HG02588 (cell line): ENCODE results near the gene CYP27C1.
"Not testable (repeated sequence)": the region's sequence is repeated elsewhere in the genome, so short reads cannot be mapped to it uniquely, and the experiment has no call there.

Experiments used
- ATAC-seq: cut with Tn5 transposase; IDR thresholded peaks from one replicate; pipeline ENCODE4 v1.9.1; 2021; ENCODE audit warnings: mild to moderate bottlenecking, moderate library complexity; ENCODE audit not compliant: unreplicated experiment

The CYP27C1 gene

DNA sequence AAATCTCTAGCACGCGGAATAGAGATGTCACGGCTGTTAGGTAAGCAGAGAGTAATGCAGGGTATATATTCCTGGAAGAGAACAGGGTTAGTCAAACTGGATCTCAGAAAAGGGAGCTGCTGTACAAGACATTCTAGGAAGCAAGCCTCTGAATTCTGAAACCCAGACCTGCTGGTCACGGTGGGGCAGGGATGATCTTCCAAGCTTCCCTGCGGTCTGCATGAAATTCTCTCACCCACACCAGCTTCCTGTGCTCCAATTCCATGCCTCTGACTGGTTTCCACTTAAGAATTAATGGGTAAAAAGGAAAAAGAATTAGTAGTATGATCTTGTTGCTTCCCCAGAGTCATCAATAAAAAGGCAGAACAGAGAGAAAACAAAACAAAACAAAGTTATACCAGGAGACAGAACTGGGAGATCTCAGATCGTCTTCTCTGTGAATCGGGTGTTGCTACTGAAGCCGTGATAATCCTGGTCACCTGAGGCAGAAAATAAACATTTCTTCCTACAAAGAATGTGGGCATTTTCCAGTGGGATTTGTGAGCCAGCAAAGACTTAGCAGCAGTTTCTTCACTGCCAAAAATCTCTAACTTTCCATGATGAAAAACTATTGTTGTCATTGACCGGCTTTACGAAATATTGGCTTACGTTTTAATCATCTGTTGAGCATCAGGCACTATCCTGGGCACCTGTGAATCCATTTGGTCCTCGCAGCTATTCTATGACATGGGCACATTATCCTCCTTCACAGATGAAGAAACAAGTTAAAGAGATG lies 5.3 kb upstream of the CYP27C1 start:
- no peak for ATAC-seq

DNA sequence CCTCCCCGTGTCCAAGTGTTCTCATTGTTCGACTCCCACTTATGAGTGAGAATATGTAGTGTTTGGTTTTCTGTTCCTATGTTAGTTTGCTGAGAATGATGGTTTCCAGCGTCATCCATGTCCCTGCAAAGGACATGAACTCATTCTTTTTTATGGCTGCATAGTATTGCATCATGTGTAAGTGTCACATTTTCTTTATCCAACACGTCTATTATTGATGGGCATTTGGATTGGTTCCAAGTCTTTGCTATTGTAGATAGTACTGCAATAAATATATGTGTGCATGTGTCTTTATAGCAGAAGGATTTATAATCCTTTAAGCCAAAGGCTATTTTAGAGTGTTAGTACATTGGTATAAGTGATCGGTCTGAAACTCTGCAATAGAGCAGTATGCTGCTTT lies 4.0 kb upstream of the CYP27C1 start:
- ATAC-seq = not testable (repeated sequence)

DNA sequence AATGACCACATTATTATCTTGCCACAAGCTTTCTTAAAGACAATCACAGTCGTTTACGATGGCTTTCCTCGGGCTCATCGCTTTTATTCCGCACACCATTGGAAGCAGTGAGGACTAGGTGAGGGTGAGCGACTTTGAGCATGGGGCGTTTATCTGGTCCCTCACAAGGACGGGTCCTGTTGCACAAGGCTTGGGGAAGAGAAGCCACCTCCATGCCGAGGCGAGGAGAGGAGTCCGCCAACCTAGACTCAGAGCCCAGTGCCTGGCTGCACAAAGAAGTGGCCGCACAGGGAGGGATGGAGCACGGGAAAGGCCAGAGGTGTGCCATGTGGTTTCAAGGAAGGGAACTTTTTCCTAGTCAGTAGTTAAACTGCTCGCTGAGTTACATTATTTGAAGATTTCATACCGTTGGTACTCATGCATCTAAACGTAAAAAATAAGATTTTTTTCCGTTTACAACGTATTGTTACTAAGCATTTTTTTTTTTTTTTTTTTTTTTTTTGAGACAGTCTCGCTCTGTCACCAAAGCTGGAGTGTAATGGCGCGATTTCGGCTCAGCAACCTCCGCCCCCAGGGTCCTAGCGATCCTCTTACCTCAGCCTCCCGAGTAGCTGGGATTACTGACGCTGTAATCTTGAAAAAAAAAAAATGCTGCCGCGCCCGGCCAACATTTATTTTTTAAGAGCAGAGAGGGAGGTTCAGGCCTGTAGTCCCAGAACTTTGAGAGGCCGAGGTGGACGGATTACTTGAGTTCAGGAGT lies 849 bp upstream of the CYP27C1 start:
- no peak for ATAC-seq

DNA sequence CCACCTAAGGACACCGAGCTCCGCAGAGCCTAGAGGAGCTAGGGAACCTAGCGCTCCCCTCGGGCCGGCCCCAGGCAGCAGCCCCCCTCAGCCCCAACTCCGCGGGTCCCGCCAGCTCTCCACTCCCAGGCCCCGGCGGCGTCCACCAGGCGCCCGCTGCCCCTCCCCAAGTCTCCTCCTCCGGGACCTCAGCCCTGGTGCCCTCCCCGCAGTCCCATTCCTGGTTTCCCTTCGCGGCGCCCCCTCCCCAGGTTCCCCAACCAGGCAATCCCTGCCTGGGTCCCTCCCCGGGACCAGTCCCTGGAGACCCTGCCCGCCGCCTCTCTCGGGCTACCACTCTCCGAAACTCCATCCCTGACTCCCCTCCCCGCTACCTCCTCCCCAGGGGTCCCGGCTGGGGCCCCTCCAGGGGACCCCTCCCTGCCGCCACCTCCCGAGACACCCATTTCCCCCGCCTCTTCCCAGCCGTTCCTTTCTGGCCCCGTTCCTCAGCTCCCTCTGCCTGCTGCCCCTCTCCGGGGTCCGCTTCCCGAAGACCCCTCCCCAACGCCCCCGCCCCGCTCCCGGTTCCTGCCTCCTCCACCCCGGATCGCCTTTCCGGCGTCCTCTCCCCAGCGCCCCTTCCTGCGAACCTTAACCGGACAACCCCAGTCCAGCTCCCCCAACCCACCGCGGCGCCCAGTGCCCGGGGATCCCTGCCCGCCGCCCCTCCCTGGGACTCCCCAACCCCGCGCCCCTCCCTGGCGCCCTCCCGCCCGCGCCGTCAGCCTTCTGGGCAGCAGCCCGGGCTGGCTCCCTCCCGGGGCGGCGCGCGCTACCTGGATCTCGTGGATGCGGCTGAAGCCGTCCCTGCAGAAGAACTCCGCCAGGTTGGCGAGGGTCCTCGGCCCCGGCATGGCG lies 678 bp downstream of the CYP27C1 start:
- ATAC-seq = no peak

DNA sequence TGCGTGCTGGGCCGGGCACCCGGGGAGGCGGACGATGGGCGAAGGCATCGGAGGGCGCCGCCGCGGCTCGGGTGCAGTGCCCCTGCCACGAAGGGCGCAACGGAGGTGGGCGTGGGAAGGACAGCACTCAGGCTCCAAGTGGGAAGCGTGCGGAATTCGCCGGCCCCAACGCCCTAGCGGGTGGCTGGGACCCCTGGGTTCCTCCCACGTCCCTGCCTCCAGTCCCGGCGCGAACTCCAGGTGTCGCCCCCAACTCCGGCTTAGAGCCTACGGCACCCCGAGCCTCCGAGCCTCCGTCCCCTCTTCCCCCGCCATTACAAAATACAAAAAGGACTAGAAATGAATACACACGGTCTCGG lies 1.3 kb downstream of the CYP27C1 start:
- ATAC-seq = no peak

DNA sequence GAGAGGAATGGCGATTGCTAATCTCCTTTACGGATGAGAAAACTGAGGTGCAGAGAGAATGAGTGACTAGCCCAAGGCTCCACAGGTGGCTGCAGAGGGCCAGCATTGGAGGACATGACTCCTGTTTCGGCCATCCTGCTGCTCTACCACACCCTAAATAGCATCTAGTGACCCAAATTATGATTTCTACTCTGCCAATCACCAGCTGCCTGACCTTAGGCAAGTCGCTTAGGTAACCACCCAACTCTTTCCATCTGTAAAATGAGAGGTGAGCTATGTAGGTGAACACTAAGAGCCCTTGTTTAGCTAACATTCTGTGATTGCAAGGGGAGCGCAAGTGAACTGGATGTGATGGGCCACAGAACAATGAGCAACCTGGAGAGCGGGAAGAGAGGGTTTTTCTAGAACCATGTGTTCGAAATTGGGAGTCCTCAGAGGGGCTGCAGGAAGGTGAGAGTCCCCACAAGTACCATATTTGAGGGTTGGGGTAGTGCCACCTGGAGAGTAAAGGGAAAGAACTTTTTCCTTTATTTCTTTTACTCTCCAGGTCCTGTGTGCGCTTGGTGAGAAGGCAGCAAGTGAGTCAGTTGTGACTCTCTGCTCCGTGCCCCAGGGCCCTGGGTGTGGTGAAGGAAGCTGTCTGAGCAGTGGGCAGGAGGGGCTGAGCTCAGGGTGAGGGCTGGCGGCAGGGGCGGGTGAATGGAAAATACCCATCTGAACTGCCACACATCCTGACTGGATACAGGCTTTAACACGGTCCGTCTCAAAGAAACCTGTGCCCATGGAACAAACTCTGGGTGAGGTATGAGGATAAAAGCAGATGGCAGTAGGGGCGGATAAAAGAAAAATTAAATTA lies 2.4 kb downstream of the CYP27C1 start:
- no peak for ATAC-seq

DNA sequence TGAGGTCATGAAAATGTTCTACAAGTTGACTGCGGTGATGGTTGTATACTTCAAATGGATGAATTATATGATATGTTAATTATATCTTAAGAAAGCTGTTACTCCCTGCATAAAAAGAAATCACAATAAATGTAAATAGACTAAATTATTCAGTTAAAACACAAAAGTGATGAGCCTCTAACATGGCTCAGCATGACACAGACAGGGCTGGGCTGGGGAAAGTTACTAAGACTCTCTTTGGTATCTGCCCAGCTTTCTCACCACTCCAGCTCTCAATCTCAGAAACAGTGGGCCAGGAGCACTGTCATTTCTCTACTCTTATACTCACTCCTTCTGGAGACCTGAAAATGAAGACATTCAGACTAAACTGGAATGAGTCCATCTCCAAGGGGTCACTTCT lies 3.5 kb downstream of the CYP27C1 start:
- no peak for ATAC-seq

DNA sequence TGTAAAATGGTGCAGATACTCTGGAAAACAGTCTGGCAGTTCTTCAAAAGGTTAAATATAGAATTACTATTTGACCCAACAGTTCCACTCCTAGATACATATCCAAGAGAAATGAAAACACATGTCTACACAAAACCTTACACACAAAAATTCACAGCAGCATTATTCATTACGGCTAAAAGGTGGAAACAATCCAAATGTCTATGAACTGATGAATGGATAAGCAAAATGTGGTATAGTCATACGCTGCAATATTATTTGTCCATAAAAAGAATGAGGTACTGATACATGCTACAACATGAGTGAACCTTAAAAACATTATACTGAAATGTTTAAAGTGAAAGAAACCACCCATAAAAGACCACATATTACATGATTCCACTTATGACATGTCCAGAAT lies 4.0 kb downstream of the CYP27C1 start:
- ATAC-seq = no peak

DNA sequence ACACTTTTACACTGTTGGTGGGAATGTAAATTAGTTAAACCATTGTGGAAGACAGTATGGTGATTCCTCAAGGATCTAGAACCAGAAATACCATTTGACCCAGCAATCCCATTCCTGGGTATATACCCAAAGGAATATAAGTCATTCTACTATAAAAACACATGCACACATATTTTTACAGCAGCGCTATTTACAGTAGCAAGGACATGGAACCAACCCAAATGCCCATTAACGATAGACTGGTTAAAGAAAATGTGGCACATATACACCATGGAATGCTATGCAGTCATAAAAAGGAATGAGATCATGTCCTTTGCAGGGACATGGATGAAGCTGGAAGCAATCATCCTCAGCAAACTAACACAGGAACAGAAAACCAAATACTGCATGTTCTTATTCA lies 5.9 kb downstream of the CYP27C1 start:
- ATAC-seq = not testable (repeated sequence)

DNA sequence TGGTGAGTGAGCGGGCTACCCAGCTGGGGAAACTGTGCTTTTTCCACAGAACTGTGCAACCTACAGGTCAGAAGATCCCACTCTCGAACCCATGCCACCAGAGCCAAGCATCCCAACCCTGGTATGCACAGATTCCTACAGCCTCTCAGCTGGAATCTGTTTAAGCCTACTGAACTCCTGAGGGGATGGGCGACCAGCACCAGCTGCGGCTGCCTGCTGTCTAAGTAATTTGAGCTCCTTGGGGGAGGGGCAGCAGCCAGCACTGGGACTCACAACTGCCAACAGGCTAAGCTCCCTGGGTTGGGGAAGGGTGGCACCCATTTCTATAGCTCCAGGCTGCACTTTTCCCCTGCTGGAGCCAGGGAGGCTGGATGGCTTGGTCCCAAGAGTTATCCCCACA lies 11.8 kb downstream of the CYP27C1 start:
- no peak for ATAC-seq

DNA sequence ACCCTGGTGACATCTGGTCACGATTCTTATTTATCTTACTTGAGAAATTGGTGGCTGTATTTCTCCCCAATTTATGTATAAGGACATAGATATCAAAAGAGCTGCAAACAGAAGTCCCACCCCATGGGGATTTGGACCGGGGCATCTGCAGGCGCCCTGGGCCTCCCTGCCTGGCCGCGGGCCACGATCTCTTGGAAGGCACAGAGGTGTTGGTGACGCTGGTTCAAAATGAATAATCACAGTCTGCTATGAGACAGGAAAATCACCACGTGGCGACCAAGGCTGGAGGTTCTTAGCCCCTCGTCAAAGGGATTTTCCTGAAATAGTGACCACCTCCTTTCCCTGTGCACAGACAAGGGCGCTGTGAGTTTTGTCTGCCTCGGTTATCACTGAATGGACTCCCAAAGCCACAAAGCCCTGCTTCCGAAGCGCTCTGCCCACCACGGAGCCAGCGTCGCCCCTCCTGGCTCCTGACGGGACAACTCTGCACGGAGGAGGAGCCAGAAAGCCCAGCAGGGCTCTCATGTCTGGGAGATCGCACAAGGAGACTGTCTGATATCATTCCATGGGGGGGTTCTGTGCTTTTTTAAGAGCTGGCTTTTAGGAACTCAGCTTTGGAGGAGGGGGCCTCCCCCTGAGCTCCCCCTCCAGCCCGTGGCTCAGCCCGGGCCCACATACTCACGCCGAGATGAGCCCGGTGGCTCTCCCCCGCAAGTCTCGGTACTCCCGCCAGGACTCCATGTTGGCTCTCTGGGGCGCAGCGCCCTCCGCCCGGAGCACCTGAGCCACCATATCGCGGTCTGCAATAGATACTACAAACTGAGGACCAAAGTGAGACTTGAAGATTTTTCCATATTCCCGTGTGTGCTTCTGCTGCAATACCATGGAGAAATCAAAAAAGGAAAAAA lies 14.6 kb downstream of the CYP27C1 start:
- no peak for ATAC-seq

DNA sequence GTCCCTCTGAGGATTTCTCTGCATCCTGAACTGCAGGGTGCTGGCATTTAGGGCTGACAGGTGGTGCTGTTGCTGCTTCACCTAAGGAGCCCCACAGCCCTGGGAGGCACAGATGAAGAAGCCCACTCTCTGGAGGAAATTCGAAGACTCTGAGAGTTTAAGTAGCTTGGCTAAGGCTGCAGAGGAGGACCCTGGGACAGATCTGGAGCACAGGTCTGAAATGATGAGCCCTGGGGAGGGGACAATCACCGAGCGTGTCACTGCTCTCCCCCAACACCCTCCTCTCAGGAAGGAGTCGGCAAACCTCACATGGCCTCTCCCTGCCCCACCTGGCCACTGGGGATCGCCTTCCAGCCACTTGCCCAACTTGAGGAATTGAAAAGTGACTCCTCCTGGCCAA lies 18.6 kb downstream of the CYP27C1 start:
- no peak for ATAC-seq

DNA sequence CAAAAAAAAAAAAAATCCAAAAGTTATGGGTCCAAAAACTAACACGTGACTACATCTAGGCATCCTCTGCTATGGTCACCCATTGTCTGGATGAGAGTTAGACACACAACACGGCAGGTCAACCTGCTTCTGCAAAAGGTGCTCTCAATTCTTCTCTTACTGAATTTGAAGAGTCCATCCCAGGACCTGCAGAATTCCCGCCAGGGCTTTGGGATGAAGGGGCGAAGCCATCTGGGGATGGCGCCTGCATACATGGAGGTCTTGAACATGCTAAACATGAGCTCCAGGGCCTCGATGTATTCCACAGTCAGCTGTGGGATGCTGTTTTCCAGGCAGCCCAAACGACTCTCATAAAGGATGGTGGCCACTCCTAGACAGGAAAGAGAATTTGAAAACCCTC lies 19.1 kb downstream of the CYP27C1 start:
- no peak for ATAC-seq

DNA sequence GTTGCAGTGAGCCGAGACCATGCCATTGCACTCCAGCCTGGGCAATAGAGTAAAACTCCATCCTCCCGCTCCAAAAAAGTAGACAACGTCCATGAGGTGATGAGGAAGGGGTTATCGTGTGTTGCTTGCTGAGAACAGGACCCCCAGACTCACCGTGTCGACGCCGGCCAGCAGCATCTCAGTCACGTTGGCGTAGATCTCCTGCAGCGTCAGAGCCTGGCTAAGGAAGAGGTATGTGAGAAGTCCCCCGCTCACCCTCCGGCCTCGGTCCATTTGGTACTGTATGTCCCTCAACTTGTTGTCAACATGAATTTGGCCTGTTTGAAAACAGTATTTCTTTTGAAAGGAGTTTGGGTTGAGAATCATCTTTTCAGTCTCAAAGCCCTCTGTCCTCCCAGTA lies 20.9 kb downstream of the CYP27C1 start:
- no peak for ATAC-seq

DNA sequence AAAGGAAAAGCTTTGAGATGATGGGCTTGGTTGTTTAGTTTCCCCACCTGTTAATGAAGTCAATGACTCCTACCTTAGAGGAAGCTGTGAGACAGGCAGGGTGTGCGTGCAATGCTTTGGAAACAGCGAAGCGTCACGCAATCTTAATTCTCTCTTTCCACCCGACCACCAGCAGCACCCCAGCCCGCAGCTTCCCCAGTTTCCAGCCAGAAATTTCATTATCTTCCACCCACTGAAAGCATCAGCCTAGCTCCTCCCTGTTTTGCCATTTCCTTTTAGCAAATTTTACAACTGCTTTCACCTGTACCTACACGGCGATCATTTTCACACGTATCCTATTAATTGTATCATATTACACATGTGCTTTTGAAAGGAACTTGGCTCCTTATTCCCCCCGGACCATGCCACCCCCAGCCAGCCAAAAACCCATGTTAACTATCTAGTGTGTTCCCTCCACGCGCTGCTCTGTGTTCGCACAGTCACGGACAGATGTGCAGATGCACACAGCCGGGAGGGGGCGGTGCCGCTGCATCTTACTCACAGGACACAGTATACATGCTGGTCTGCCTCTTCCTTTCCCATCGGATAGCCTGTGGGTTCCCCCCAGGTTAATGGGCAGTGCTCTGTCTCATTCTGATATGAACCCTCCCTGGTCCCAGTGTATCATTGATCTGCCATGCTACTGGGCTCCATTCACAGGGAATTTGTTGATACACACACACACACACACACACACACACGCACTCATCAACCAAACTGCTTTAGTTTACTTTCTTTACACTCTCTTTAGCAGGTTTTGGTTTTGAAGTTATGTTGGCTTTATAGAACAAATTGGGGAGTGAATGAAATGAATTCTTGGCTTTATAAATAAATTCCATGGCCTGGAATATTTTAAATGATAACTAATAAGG lies 22.4 kb downstream of the CYP27C1 start:
- peak; percentile 84 for ATAC-seq

DNA sequence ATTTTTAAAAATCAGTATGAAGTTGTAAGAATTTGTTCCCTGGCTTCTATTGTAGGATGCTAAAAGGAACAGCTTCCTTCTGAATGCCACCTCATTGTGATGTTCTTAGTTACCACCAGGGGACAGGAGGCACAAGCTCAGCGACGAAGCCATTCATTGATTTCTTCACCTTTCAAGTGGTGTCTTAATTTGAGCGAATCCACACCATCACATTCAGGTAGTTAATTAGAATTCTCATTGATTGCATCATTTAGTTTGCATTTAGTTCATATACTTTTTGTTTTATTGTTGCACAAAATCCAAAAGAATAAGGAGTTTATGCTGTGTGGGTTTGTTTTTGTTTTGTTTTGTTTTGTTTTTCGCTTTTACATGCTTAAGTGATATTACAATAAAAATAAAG lies 23.1 kb downstream of the CYP27C1 start:
- no peak for ATAC-seq

DNA sequence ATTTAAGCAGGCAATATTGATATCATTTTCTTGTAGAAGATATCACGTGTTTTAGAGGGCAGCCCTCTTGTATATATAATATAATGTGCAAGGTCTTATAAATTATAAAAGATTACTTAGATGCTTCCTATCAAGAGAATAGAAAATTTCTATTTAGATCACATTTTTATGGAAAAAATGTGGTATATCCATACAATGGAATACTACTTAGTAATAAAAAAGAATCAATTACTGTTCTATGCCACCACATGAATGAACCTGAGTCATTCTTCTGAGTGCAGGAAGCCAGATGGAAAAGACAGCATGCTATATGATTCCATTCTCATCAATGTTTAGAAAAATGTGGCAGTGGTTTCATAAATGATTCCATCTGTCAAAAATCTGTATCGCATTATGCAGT lies 23.6 kb downstream of the CYP27C1 start:
- no peak for ATAC-seq
